Measurements from ENCODE around the gene UFC1.
A peak's percentile ranks its signal among the peaks of the same experiment; 100 is the strongest.

The UFC1 gene

DNA sequence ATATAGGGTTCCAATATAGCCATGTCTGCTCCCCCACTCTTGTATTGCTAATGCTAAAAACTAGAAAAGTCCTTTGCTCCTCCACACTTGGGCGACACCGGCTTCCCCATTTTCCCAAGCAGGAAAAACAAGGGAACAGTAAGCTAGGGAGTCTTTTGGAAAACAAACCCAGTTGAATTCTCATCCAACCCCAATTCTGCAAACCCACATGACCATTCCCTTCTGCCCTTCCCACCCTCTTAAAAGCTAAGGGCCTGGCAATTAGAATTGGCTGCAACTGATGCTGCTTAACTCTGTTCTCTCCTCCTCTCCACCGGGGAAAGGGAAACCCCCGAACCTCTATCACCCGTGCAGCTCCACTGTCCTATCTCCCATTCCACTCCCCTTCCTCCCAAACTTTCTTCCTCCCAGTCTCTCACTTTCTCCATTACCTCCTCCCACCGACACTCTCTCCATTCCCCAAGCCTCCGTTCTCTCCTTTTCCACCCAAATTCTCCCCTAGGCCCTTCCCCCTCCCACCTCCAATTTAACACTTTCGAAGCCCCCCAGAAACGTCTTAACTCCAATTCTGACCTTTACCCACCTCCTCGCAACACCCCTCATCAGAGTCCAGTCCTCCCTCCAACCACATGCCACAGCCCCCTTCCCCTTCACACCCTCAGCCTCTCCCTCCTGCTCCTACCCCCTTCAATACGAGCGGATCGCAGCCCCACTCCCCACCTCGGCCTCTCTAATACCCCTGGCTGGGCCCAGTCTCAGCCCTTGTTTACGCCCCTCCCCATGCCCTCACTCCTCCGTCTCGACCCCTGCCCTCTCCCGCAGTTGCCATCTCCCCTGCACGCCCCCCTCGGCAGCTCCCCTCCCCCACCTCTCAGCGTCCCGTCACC is 22.0 kb upstream of the UFC1 start:
- DNase-seq: peak; percentile 13
- Mint-ChIP-seq H3K9me3 (no peaks in the 10 kb centered on the region), H3K36me3 (ENCODE audit: low read depth) (peaks cover 27% of the 10 kb centered on the region), H3K27ac (peak overlapping the region; percentile 98), H3K4me3 (no peak overlapping the region), H3K27me3 (ENCODE audit: low read depth, poor library complexity) (no peaks in the 10 kb centered on the region), H3K4me1 (peaks cover 69% of the 10 kb centered on the region)
- TF ChIP-seq, protein P1, sequence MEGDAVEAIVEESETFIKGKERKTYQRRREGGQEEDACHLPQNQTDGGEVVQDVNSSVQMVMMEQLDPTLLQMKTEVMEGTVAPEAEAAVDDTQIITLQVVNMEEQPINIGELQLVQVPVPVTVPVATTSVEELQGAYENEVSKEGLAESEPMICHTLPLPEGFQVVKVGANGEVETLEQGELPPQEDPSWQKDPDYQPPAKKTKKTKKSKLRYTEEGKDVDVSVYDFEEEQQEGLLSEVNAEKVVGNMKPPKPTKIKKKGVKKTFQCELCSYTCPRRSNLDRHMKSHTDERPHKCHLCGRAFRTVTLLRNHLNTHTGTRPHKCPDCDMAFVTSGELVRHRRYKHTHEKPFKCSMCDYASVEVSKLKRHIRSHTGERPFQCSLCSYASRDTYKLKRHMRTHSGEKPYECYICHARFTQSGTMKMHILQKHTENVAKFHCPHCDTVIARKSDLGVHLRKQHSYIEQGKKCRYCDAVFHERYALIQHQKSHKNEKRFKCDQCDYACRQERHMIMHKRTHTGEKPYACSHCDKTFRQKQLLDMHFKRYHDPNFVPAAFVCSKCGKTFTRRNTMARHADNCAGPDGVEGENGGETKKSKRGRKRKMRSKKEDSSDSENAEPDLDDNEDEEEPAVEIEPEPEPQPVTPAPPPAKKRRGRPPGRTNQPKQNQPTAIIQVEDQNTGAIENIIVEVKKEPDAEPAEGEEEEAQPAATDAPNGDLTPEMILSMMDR (IDR thresholded peaks at IDR 0.05): no peak

DNA sequence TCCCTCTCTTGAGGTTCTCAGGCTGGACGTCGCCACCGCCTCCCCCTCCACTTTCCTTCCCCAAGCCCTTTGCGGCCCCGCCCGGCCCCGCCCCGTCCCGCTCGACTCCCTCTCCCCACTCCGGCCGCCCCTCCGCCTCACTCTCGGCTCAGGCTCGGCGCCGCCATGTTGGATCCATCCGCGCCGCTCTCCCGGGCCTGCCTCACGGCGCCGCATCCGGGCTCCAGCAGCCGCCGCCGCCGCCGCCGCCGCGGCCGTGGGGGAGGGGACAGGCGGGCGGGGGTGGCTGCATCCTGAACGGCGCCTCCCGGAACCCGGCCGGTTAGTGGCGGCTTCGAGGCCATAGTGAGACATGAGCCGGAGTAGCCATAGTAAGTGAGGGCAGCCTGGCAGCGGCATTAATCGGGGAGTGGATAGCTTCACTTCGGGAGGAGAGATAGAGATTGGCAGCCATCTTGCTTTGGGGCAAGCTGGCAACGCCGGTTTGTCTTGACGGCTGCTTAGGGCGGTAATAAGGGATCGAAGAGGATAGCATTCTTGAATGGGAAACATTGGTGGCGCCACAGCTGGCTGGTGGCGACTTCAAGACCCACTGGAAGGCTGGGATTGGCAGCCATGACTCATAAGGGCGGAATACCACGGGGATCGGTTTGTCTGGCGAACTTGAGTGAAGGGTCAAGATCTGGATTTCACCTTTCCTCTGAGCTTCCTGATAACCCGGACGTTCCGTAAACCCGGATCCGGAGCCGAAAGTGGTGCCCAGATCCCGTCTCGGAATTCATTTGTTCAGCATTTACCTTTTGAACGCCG is 21.2 kb upstream of the UFC1 start, which contains the start of gene DEDD:
Gene DEDD, minus strand, starts transcription at position 258 of the 810 bp plus-strand sequence. CDS start 8,205 bp downstream, outside the sequence.
- no peaks in the 10 kb centered on the region for H3K9me3 Mint-ChIP-seq

DNA sequence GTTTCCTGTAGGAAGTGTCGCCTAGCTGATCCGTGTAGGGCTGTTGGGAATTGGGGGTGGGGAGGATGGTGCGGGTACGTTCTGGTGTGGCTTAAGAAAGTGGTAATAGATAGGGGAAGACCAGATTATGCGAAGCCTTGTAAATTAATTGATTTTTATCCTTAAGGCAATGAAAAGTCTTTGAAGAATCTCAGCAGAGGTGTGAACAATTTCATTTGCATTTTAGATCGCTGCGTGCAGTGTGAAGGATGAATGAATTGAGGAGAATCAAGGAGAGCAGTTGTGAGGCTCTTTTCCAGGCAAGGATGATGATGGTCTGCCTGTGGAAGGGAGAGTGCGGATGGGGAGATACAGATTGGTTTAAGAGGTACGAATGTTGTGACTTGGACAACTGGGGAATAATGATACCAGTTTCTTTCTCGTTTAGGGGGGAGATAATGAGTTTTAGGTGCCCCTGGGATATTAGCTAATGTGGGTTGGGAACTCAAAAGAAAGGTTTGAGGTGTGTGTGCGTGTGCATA is 20.5 kb upstream of the UFC1 start:
- Mint-ChIP-seq H3K27me3 (ENCODE audit: low read depth, poor library complexity) (no peaks in the 10 kb centered on the region), H3K4me1 (peaks cover 69% of the 10 kb centered on the region), H3K4me3 (no peak overlapping the region), H3K36me3 (ENCODE audit: low read depth) (peaks cover 12% of the 10 kb centered on the region), H3K27ac (no peak overlapping the region), H3K9me3 (no peaks in the 10 kb centered on the region)
- DNase-seq: no peak
- TF ChIP-seq, protein P1 (IDR thresholded peaks at IDR 0.05): no peak

More for the DNA sequence above, 21.2 kb upstream of the UFC1 start, which contains the start of gene DEDD:
- TF ChIP-seq, protein P1 (IDR thresholded peaks at IDR 0.05): no peak
- peak; percentile 91 for DNase-seq
- H3K4me1 Mint-ChIP-seq: peaks cover 69% of the 10 kb centered on the region
- H3K36me3 Mint-ChIP-seq (ENCODE audit: low read depth): peaks cover 18% of the 10 kb centered on the region
- H3K27me3 Mint-ChIP-seq (ENCODE audit: low read depth, poor library complexity): no peaks in the 10 kb centered on the region
- H3K27ac Mint-ChIP-seq: peak within 1 kb of the TSS; percentile 98
- H3K4me3 Mint-ChIP-seq: no peak within 1 kb of the TSS

DNA sequence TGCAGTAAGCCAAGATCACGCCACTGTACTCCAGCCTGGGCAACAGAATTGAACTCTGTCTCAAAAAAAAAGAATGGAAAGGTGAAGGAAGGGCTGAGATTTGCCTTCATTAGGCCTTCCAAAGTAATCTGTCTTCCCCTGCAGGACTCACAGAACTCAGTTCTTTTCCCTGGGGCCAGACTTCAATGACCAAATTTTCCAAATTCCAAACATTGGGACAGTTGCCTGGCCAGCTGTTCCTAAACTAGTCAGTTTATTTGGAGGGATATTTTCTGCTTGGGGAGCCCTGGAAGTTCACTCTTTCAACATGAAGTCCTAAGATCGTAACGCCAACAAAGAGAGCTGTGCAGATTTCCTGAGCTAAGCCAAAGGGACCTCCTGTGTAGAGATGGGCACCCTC is 15.9 kb upstream of the UFC1 start:
- no peak for DNase-seq
- Mint-ChIP-seq H3K9me3 (no peaks in the 10 kb centered on the region), H3K4me3 (no peak overlapping the region), H3K4me1 (peaks cover 52% of the 10 kb centered on the region), H3K27me3 (ENCODE audit: low read depth, poor library complexity) (no peaks in the 10 kb centered on the region), H3K36me3 (ENCODE audit: low read depth) (peaks cover 6% of the 10 kb centered on the region), H3K27ac (peak overlapping the region; percentile 95)
- TF ChIP-seq, protein P1 (IDR thresholded peaks at IDR 0.05): no peak

DNA sequence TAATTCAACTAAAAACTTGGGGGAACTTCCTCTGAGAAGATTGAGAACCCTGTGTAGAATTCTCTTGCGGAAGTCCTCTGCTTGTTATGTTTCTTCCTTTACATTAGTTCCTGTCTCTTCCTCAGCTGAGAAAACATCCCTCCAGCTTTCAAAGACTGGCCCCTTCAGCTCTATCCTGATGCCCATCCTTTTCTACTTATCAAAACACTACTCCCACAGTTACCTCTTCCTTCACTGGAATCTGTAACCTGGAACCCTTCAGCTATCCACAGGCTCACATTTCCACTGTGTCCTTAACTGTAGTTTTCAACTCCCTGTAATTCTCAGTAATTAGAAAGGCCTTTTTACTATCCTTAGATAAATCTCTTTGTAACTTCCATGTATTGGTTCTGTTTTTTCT is 15.3 kb upstream of the UFC1 start:
- H3K9me3 Mint-ChIP-seq: no peaks in the 10 kb centered on the region
- no peaks in the 10 kb centered on the region for H3K27me3 Mint-ChIP-seq (ENCODE audit: low read depth, poor library complexity)
- DNase-seq: no peak
- peak overlapping the region; percentile 39 for H3K4me3 Mint-ChIP-seq
- TF ChIP-seq, protein P1 (IDR thresholded peaks at IDR 0.05): no peak
- peaks cover 6% of the 10 kb centered on the region for H3K36me3 Mint-ChIP-seq (ENCODE audit: low read depth)
- peak overlapping the region; percentile 95 for H3K27ac Mint-ChIP-seq
- peaks cover 52% of the 10 kb centered on the region for H3K4me1 Mint-ChIP-seq
